WTC11 (cell line): ENCODE measurements around the gene OPCML.

Source experiments
- ATF6 ChIP-seq: sonication (generic); formaldehyde crosslinking; IDR thresholded peaks from 2 replicates; pipeline ENCODE4 v1.8.1; 2023; ENCODE audit warnings: mild to moderate bottlenecking, missing genetic modification reagents
- CTCF ChIP-seq: fragments of 200-600 bp; IDR thresholded peaks from 2 replicates; pipeline ENCODE4 v1.8.0; 2022; ENCODE audit warnings: antibody characterized with exemption
- FOXP4 ChIP-seq: sonication (generic); formaldehyde crosslinking; IDR thresholded peaks from 2 replicates; pipeline ENCODE4 v1.8.0; 2022; ENCODE audit warnings: mild to moderate bottlenecking, missing genetic modification reagents

- TF ChIP-seq ATF6, result no peak
- peak; percentile 37; the same call in 1 of the 2 replicates for TF ChIP-seq CTCF
- TF ChIP-seq FOXP4 (CRISPR knock-in tag), result no peak
Measured at GRCh38 chr11:133064152-133064877, 468.0 kb downstream of the OPCML start.
